Testis (tissue), 3 donors: ENCODE data around the gene CHST8. TPM values are rescaled to one million over a fixed set of nuclear protein-coding genes. Genes with fewer than 3 reads are reported as not detected.

ENCODE experiments used
- DNase-seq: peaks from one replicate; pipeline ENCODE4 v3.0.0-alpha.2; 2019
- H3K27ac ChIP-seq, 2 donors: fragments of 200-600 bp; sonication (generic); one replicate each; pipeline ENCODE4 v1.5.1; 2019
- H3K27me3 ChIP-seq: fragments of 200-600 bp; sonication (generic); one replicate; pipeline ENCODE4 v1.5.1; 2019
- H3K36me3 ChIP-seq: fragments of 200-600 bp; sonication (generic); one replicate; pipeline ENCODE4 v1.5.1; 2017; ENCODE audit warnings: low read depth; ENCODE audit errors: missing control alignments
- H3K4me1 ChIP-seq: fragments of 200-600 bp; sonication (generic); one replicate; pipeline ENCODE4 v1.5.1; 2019
- H3K4me3 ChIP-seq, 2 donors: fragments of 200-600 bp; sonication (generic); one replicate each; pipeline ENCODE4 v1.5.1; 2017 to 2019
- H3K9me3 ChIP-seq: fragments of 200-600 bp; sonication (generic); one replicate; pipeline ENCODE4 v1.5.1; 2017
- POLR2A ChIP-seq: fragments of 450-650 bp; IDR thresholded peaks from one replicate; pipeline ENCODE4 v1.6.1; 2017; ENCODE audit warnings: antibody characterized with exemption, mild to moderate bottlenecking, moderate library complexity
- WGBS, 2 donors: methylation state at CpG; one replicate each; pipeline ENCODE4 v1.1.5; 2018; 5-methylcytosine and 5-hydroxymethylcytosine counted together
- intact Hi-C: fragments of 100-400 bp; cut with DNase I; formaldehyde crosslinking; loops from one replicate; pipeline ENCODE4 v1.15.1; 2023; ENCODE audit warnings: low total_unique reads
- polyA plus RNA-seq: library from polyadenylated mRNA; stranded (reverse); fragments of 350-450 nt; fragmentation: Illumina TruSeq; extraction: RNeasy Lipid Tissue Mini Kit (QIAGEN cat#74804); gene quantifications from one replicate; pipeline ENCODE4 v1.2.3, GENCODE V29; 2014; ENCODE audit warnings: low read depth, low replicate concordance; ENCODE audit not compliant: insufficient read depth
- total RNA-seq, 2 donors: library from RNA; depleted of rRNA; stranded (reverse); fragments of >200 nt; gene quantifications; one replicate each; pipeline ENCODE4 v1.2.3, GENCODE V29; 2016
- TF ChIP-seq, protein P1 (sequence below), 3 experiments: fragments of 450-650 bp in 2 of 3; fragments of 200-600 bp in 1 of 3; sonication (generic) in 1 of 3; IDR thresholded peaks; one replicate each; pipeline ENCODE4 v1.5.1; 2016 to 2019; ENCODE audit warnings: antibody characterized with exemption in 3 of 3, mild to moderate bottlenecking in 2 of 3, moderate library complexity in 1 of 3

Gene CHST8
- total and polyA plus RNA-seq, 3 donors from 2014 or later, result 0.75 to 0.93 (median 0.79) TPM

DNA sequence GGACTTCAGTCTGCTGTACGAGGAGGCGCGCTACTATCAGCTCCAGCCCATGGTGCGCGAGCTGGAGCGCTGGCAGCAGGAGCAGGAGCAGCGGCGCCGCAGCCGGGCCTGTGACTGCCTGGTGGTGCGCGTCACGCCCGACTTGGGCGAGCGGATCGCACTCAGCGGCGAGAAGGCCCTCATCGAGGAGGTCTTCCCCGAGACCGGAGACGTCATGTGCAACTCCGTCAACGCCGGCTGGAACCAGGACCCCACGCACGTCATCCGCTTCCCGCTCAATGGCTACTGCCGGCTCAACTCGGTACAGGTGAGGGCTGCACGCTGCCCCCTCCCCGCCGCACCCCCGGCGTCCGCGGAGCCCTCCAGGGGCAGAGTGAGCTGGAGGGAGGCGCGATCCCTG lies 189.5 kb downstream of the CHST8 start:
- TF ChIP-seq, protein P1, sequence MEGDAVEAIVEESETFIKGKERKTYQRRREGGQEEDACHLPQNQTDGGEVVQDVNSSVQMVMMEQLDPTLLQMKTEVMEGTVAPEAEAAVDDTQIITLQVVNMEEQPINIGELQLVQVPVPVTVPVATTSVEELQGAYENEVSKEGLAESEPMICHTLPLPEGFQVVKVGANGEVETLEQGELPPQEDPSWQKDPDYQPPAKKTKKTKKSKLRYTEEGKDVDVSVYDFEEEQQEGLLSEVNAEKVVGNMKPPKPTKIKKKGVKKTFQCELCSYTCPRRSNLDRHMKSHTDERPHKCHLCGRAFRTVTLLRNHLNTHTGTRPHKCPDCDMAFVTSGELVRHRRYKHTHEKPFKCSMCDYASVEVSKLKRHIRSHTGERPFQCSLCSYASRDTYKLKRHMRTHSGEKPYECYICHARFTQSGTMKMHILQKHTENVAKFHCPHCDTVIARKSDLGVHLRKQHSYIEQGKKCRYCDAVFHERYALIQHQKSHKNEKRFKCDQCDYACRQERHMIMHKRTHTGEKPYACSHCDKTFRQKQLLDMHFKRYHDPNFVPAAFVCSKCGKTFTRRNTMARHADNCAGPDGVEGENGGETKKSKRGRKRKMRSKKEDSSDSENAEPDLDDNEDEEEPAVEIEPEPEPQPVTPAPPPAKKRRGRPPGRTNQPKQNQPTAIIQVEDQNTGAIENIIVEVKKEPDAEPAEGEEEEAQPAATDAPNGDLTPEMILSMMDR (IDR thresholded peaks at IDR 0.05), result no peak
- TF ChIP-seq POLR2A, result no peak
- Histone ChIP-seq H3K4me3 (no peak overlapping the region), H3K36me3 (no peaks in the 10 kb centered on the region), H3K27ac (no peak overlapping the region), H3K9me3 (no peaks in the 10 kb centered on the region), H3K4me1 (no peaks in the 10 kb centered on the region), H3K27me3 (no peaks in the 10 kb centered on the region)
- 78 to 83% methylated on average over 19 to 39 of the region's 41 CpGs for WGBS, 2 donors
- intact Hi-C loops, result no loop called here
- no peak for DNase-seq

DNA sequence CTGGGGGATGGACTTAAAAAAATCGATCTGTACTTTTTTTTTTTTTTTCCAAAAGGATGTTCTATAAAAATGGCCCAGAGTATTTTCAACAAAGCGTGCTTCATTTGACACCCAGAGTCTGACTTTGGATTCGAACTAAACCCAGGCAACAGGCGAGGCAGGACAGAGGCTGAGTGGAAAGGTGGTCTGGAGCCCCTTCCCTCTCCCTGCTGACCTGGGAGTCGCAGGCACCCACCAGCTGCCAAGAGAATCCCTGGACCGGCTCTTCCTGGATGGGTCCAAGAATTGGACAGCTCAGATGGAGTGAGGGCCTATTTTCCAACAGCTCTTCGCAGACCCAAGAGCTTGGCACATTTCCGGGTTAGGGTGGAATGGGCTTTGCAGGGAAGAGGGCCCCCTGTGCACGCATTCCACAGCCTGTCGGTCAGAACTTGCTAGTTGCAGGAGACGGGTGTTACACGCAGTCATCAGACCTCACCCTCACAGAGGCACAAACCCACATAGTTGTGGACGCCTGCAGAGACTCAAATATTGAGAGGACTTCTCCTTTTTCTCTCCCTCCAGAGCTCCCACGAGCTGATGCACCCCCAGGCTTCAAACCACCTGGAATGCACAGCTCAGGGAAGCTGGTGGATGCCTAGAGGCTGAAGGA lies 190.1 kb downstream of the CHST8 start:
- 80 to 82% methylated on average over 12 to 14 of the region's 14 CpGs for WGBS, 2 donors
- H3K36me3 ChIP-seq, result no peaks in the 10 kb centered on the region

DNA sequence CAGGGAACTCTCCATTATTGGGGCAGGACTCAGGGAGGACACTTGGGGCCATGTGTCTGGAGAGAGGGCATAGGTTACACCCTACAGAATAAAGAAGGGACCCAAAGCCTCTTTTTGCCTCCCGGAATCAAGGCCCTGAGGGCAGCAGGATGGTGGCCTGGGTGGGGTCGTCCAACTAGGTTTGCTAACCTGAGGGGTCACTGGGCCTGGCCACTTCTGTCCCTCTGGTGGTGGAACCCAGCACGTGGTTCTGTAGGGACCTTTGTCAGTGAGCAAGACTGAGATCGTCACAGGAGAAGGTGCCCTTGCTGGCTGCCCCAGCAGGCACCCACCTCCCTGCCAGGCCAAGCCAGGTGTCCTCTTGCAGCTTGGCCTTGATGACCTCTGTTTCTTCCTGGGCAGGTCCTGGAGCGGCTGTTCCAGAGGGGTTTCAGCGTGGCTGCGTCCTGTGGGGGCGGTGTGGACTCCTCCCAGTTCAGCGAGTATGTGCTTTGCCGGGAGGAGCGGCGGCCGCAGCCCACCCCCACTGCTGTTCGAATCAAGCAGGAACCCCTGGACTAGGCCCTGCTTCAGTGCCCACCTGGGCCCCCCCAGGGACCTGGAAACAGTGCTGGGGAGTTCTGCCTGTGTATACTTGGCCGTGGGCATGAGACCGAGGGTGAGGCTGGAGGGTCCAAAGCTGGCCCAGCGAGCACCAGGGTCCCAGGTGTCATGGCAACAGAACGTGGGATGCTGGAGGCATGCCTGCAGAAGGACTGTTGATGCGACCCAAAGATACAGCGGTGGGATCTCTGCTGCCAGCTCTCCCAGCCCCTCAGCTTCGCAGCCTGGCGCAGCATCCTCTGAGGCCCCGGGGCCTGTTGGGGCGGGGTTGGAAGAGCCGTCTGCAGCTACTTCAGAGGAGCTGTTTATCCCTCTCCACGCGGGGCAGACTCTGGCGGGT lies 190.9 kb downstream of the CHST8 start:
- 72 to 86% methylated on average over 5 to 28 of the region's 28 CpGs for WGBS, 2 donors
- intact Hi-C loops, result no loop called here
- H3K4me3 ChIP-seq, result no peak overlapping the region
- no peak overlapping the region for H3K27ac ChIP-seq
- no peaks in the 10 kb centered on the region for H3K36me3 ChIP-seq
- TF ChIP-seq, protein P1 (IDR thresholded peaks at IDR 0.05), result no peak
- no peak for TF ChIP-seq POLR2A
- H3K27me3 ChIP-seq, result no peaks in the 10 kb centered on the region
- H3K9me3 ChIP-seq, result no peaks in the 10 kb centered on the region
- no peaks in the 10 kb centered on the region for H3K4me1 ChIP-seq
- DNase-seq, result no peak

More for the DNA sequence above, 190.1 kb downstream of the CHST8 start:
- intact Hi-C loops, result no loop called here
- Histone ChIP-seq H3K27me3 (no peaks in the 10 kb centered on the region), H3K27ac (no peak overlapping the region), H3K9me3 (no peaks in the 10 kb centered on the region), H3K4me1 (no peaks in the 10 kb centered on the region), H3K4me3 (no peak overlapping the region)
- DNase-seq, result no peak
- TF ChIP-seq, protein P1 (IDR thresholded peaks at IDR 0.05), result no peak
- TF ChIP-seq POLR2A, result no peak

DNA sequence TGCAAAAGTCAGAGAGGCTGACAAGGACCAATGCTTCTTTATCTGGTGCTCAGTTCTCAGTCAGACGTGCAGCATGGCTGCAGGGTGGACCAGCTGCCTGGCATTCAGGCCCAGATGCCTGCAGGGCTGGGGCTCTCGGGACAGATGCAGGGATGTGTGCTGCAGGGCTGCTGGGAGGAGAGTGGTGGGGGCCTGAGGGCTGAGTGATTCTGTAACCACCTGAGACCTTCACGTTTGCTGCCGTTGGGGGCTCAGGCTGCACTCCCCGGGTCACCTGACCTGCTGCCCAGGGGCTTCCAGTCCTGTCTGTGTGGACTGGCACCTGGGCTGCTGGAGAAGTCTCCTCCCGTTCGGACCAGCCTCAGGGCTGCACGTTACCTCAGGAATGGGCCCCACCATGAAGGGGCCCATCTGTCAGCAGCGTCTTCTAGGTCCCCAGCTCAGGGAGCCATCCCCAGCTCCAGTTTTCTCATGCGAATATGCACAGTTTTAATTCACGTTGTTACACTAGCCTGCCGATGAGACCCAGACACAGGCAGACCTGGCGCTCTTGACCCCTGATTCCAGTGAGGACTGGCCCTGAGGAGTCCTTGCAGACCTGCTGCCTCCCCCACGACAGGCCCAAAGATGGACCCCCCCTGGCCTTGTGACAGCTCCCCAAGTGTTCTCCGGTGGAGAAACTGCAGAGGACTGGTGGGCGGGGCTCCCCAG lies 191.8 kb downstream of the CHST8 start:
- H3K27ac ChIP-seq, result no peak overlapping the region
- DNase-seq, result no peak
- no peak overlapping the region for H3K4me3 ChIP-seq
- H3K4me1 ChIP-seq, result no peaks in the 10 kb centered on the region
- TF ChIP-seq, protein P1 (IDR thresholded peaks at IDR 0.05), result no peak
- no peak for TF ChIP-seq POLR2A
- H3K27me3 ChIP-seq, result no peaks in the 10 kb centered on the region
- 78 to 86% methylated on average over 9 to 16 of the region's 16 CpGs for WGBS, 2 donors
- no peaks in the 10 kb centered on the region for H3K9me3 ChIP-seq
- H3K36me3 ChIP-seq, result no peaks in the 10 kb centered on the region
- intact Hi-C loops, result no loop called here
